Vagina (tissue), 2 donors: ENCODE results near the gene BCL6B.

Experiments
- CTCF ChIP-seq, 3 experiments: fragments of 450-650 bp in 2 of 3; fragments of 200-600 bp in 1 of 3; sonication (generic) in 1 of 3; IDR thresholded peaks; one replicate each; pipeline ENCODE4 v1.5.1; 2017 to 2019; ENCODE audit warnings: antibody characterized with exemption in 3 of 3, mild to moderate bottlenecking in 2 of 3, moderate library complexity in 2 of 3
- POLR2A ChIP-seq, 2 donors: fragments of 450-650 bp; IDR thresholded peaks; one replicate each; pipeline ENCODE4 v1.6.1; 2017; ENCODE audit warnings: antibody characterized with exemption in 2 of 2, mild to moderate bottlenecking in 2 of 2, moderate library complexity in 2 of 2
- POLR2AphosphoS5 ChIP-seq, 2 donors: sonication (generic); formaldehyde crosslinking; IDR thresholded peaks; one replicate each; pipeline ENCODE4 v1.9.0; 2017; ENCODE audit warnings: antibody characterized with exemption in 2 of 2, mild to moderate bottlenecking in 2 of 2, low read depth in 1 of 2; ENCODE audit not compliant: insufficient read depth in 1 of 2

GRCh38 chr17:7038025-7038862 lies 15.4 kb downstream of the BCL6B start:
- TF ChIP-seq CTCF (IDR thresholded peaks at IDR 0.05) (no peak), POLR2A (IDR thresholded peaks at IDR 0.05) (no peak), POLR2AphosphoS5 (IDR thresholded peaks at IDR 0.05; ENCODE audit: insufficient read depth in 1 of 2, low read depth in 1 of 2) (no peak)
